ENCODE results near the gene AKR1E2.

DNA sequence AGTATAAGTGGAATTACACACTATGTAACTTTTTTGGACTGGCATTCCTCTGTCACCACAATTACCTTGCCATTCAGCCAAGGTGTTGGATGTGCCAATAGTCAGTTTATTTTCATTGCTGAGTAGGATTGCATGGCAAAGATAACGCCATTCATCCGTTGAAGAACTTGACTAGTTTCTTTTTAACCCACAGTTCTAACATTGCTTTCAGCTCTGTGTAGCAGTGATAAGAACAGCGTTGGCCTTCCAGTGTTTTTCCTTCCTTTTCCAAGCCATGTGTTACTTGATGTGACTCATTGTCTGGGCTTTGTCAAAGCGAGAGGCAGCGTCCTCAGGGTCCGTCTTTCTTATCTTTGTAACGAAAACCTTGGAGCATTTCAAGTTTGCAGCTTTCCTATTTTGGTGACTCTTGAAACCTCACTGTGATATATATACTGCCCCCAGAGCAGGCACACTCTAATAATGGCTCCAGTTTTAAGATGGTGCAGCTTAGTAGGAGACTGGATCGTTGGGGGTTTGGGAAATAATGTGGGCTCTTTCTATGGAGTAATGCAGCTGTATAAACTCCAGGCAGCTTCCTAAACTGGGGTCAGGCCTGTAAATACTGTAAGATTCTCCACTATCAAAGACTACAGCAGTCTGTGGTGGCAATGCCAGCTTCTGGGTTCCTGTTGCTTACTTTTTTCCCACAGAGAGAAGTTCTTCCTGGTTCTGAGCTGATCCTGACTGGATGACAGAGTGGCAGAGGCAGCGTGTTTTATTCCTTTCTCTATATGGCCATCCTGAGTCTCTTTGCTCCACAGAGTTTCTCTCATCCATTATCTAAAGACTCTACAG lies 41.7 kb downstream of the AKR1E2 start:
- TF ChIP-seq, protein P1, sequence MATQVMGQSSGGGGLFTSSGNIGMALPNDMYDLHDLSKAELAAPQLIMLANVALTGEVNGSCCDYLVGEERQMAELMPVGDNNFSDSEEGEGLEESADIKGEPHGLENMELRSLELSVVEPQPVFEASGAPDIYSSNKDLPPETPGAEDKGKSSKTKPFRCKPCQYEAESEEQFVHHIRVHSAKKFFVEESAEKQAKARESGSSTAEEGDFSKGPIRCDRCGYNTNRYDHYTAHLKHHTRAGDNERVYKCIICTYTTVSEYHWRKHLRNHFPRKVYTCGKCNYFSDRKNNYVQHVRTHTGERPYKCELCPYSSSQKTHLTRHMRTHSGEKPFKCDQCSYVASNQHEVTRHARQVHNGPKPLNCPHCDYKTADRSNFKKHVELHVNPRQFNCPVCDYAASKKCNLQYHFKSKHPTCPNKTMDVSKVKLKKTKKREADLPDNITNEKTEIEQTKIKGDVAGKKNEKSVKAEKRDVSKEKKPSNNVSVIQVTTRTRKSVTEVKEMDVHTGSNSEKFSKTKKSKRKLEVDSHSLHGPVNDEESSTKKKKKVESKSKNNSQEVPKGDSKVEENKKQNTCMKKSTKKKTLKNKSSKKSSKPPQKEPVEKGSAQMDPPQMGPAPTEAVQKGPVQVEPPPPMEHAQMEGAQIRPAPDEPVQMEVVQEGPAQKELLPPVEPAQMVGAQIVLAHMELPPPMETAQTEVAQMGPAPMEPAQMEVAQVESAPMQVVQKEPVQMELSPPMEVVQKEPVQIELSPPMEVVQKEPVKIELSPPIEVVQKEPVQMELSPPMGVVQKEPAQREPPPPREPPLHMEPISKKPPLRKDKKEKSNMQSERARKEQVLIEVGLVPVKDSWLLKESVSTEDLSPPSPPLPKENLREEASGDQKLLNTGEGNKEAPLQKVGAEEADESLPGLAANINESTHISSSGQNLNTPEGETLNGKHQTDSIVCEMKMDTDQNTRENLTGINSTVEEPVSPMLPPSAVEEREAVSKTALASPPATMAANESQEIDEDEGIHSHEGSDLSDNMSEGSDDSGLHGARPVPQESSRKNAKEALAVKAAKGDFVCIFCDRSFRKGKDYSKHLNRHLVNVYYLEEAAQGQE (IDR thresholded peaks at IDR 0.05; ENCODE audit: insufficient read depth in 1 of 2, low read depth in 2 of 2, low read length in 1 of 2) = no peak
- TF ChIP-seq, protein P2, sequence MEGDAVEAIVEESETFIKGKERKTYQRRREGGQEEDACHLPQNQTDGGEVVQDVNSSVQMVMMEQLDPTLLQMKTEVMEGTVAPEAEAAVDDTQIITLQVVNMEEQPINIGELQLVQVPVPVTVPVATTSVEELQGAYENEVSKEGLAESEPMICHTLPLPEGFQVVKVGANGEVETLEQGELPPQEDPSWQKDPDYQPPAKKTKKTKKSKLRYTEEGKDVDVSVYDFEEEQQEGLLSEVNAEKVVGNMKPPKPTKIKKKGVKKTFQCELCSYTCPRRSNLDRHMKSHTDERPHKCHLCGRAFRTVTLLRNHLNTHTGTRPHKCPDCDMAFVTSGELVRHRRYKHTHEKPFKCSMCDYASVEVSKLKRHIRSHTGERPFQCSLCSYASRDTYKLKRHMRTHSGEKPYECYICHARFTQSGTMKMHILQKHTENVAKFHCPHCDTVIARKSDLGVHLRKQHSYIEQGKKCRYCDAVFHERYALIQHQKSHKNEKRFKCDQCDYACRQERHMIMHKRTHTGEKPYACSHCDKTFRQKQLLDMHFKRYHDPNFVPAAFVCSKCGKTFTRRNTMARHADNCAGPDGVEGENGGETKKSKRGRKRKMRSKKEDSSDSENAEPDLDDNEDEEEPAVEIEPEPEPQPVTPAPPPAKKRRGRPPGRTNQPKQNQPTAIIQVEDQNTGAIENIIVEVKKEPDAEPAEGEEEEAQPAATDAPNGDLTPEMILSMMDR (IDR thresholded peaks at IDR 0.05) = no peak
- TF ChIP-seq POLR2AphosphoS5 (IDR thresholded peaks at IDR 0.05; ENCODE audit: low read depth, low read length) = no peak
- TF ChIP-seq TCF7L2 (IDR thresholded peaks at IDR 0.05; ENCODE audit: low read depth, low read length) = no peak
- no peak for TF ChIP-seq SIN3A (IDR thresholded peaks at IDR 0.05; ENCODE audit: borderline replicate concordance, insufficient read depth, low read depth, low read length)
